ENCODE measurements around the gene FAM167B.

DNA sequence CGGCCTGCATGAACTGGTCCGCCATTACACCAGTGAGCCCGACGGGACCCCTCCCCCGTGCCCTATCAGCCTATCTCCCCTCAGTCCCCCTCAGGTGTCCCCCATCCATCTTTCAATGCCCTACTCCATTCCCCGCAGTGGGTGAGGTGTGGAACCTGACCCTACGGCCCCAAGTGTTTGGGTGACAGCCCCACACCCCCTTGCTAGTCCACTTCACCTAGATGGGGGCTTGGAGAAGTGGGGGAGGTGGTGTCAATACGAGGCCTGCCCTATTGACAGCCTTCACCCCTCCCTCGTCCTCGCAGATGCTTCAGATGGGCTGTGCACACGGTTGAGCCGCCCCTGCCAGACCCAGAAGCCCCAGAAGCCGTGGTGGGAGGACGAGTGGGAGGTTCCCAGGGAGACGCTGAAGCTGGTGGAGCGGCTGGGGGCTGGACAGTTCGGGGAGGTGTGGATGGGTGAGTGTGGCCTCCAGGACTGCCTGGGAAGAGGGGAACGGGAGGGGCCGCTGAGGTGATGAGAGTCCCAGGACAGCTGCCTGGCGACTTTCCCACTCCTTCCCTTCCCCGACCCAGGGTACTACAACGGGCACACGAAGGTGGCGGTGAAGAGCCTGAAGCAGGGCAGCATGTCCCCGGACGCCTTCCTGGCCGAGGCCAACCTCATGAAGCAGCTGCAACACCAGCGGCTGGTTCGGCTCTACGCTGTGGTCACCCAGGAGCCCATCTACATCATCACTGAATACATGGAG, 29.2 kb downstream of the FAM167B start:
- TF ChIP-seq CTCF (IDR thresholded peaks at IDR 0.05): no peak
- no peak for TF ChIP-seq POLR2A (IDR thresholded peaks at IDR 0.05; ENCODE audit: low read depth)
- TF ChIP-seq POLR2AphosphoS5 (IDR thresholded peaks at IDR 0.05): no peak
- TF ChIP-seq EP300 (IDR thresholded peaks at IDR 0.05): no peak
